ENCODE measurements around the gene KCNQ1. TPM values are rescaled to one million over a fixed set of nuclear protein-coding genes. Genes with fewer than 3 reads are reported as not detected.

Gene KCNQ1
- total RNA-seq, 1 experiment from 2014 or later = not detected

- H3K27ac Mint-ChIP-seq (ENCODE audit: low read depth, unreplicated experiment) = no peak overlapping the region
These were observed 353.0 kb downstream of the KCNQ1 start for GRCh38 chr11:2797741-2798361.

GRCh38 chr11:2798951-2799761 is 354.3 kb downstream of the KCNQ1 start:
- POLR2A ChIA-PET = no interaction called here
- Mint-ChIP-seq H3K27ac (ENCODE audit: low read depth, unreplicated experiment) (no peak overlapping the region), H3K27me3 (ENCODE audit: insufficient read depth, unreplicated experiment) (peaks cover 18% of the 10 kb centered on the region), H3K9me3 (ENCODE audit: unreplicated experiment) (peaks cover 13% of the 10 kb centered on the region), H3K4me1 (ENCODE audit: insufficient read depth, unreplicated experiment) (no peaks in the 10 kb centered on the region), H3K4me3 (ENCODE audit: unreplicated experiment) (no peak overlapping the region), H3K36me3 (ENCODE audit: insufficient read depth, unreplicated experiment) (no peaks in the 10 kb centered on the region)
- intact Hi-C loops (cut with micrococcal nuclease) = no loop called here
- DNase-seq (ENCODE audit: unreplicated experiment) = no peak
- no TSS peak for BruUV-seq (replicated peaks)
- CTCF ChIA-PET = interaction anchor here (0.6 to 1.3 kb wide), 2 partner anchors 25 to 89 kb away, joined by 3 read pairs; no protein-coding TSS in a partner anchor
- TF ChIP-seq CTCF (IDR thresholded peaks at IDR 0.05; ENCODE audit: unreplicated experiment) = no peak

More at GRCh38 chr11:2797741-2798361, 353.0 kb downstream of the KCNQ1 start:
- POLR2A ChIA-PET = interaction anchor here (0.6 kb wide), 1 partner anchor 723 kb away, joined by 3 read pairs; no protein-coding TSS in a partner anchor
- no peaks in the 10 kb centered on the region for H3K36me3 Mint-ChIP-seq (ENCODE audit: insufficient read depth, unreplicated experiment)
- peaks cover 28% of the 10 kb centered on the region for H3K27me3 Mint-ChIP-seq (ENCODE audit: insufficient read depth, unreplicated experiment)
- peaks cover 13% of the 10 kb centered on the region for H3K9me3 Mint-ChIP-seq (ENCODE audit: unreplicated experiment)
- H3K4me1 Mint-ChIP-seq (ENCODE audit: insufficient read depth, unreplicated experiment) = no peaks in the 10 kb centered on the region
- H3K4me3 Mint-ChIP-seq (ENCODE audit: unreplicated experiment) = no peak overlapping the region
- no TSS peak for BruUV-seq (replicated peaks)
- TF ChIP-seq CTCF (IDR thresholded peaks at IDR 0.05; ENCODE audit: unreplicated experiment) = no peak
- CTCF ChIA-PET = interaction anchor here (1.3 kb wide), 1 partner anchor 26 kb away, joined by 3 read pairs; no protein-coding TSS in a partner anchor
- DNase-seq (ENCODE audit: unreplicated experiment) = no peak
- intact Hi-C loops (cut with micrococcal nuclease) = no loop called here

- intact Hi-C loops (cut with micrococcal nuclease) = no loop called here
- Mint-ChIP-seq H3K4me1 (ENCODE audit: insufficient read depth, unreplicated experiment) (no peaks in the 10 kb centered on the region), H3K4me3 (ENCODE audit: unreplicated experiment) (no peak overlapping the region), H3K36me3 (ENCODE audit: insufficient read depth, unreplicated experiment) (no peaks in the 10 kb centered on the region), H3K9me3 (ENCODE audit: unreplicated experiment) (peaks cover 13% of the 10 kb centered on the region), H3K27me3 (ENCODE audit: insufficient read depth, unreplicated experiment) (peaks cover 17% of the 10 kb centered on the region), H3K27ac (ENCODE audit: low read depth, unreplicated experiment) (no peak overlapping the region)
- ChIA-PET POLR2A (no interaction called here), CTCF (interaction anchor here (0.7 kb wide), 1 partner anchor 128 kb away, joined by 3 read pairs; no protein-coding TSS in a partner anchor)
- no peak for TF ChIP-seq CTCF (IDR thresholded peaks at IDR 0.05; ENCODE audit: unreplicated experiment)
- no TSS peak for BruUV-seq (replicated peaks)
- no peak for DNase-seq (ENCODE audit: unreplicated experiment)
These were observed 355.3 kb downstream of the KCNQ1 start for GRCh38 chr11:2799881-2800654.

All from MCF 10A (cell line).